Measurements from ENCODE around the gene ILDR1.

DNA sequence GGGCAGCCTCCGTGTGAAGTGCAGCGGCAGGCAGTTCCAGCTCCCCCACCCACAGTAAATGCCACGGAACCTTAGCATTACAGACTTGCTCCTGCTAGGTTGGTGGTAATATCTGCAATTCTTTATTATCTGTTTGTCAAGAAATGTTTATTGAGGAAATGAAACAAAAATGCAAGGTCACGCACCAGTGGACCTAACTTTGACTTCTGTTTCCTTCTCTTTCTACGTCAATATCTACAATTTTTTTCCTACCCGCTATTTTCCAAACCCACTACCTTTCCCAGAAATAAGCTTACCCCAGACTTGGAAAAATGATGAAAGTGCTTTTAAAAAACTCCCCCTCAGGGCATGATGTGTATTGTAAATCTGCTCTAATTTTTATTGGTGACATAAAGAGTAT, 18.9 kb downstream of the ILDR1 start:
- no peak for TF ChIP-seq EZH2 (IDR thresholded peaks at IDR 0.05; ENCODE audit: low read depth, unreplicated experiment)
- TF ChIP-seq, protein P1, sequence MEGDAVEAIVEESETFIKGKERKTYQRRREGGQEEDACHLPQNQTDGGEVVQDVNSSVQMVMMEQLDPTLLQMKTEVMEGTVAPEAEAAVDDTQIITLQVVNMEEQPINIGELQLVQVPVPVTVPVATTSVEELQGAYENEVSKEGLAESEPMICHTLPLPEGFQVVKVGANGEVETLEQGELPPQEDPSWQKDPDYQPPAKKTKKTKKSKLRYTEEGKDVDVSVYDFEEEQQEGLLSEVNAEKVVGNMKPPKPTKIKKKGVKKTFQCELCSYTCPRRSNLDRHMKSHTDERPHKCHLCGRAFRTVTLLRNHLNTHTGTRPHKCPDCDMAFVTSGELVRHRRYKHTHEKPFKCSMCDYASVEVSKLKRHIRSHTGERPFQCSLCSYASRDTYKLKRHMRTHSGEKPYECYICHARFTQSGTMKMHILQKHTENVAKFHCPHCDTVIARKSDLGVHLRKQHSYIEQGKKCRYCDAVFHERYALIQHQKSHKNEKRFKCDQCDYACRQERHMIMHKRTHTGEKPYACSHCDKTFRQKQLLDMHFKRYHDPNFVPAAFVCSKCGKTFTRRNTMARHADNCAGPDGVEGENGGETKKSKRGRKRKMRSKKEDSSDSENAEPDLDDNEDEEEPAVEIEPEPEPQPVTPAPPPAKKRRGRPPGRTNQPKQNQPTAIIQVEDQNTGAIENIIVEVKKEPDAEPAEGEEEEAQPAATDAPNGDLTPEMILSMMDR (conservative IDR thresholded peaks at IDR 0.05; ENCODE audit: low read depth in 2 of 2) = no peak
- no peak for TF ChIP-seq ZNF114 (CRISPR knock-in tag; IDR thresholded peaks at IDR 0.05)
- TF ChIP-seq EZH2phosphoT487 (IDR thresholded peaks at IDR 0.05; ENCODE audit: unreplicated experiment) = no peak
- no peak for TF ChIP-seq POLR2AphosphoS5 (IDR thresholded peaks at IDR 0.05; ENCODE audit: low read depth)
